HG02759 (cell line): ENCODE measurements around the gene STAMBP.
"Not testable (repeated sequence)": the region's sequence is repeated elsewhere in the genome, so short reads cannot be mapped to it uniquely, and the experiment has no call there.

Source experiments
- ATAC-seq: cut with Tn5 transposase; IDR thresholded peaks from one replicate; pipeline ENCODE4 v1.9.1; 2021; ENCODE audit warnings: mild to moderate bottlenecking, moderate library complexity; ENCODE audit not compliant: unreplicated experiment

The STAMBP gene

DNA sequence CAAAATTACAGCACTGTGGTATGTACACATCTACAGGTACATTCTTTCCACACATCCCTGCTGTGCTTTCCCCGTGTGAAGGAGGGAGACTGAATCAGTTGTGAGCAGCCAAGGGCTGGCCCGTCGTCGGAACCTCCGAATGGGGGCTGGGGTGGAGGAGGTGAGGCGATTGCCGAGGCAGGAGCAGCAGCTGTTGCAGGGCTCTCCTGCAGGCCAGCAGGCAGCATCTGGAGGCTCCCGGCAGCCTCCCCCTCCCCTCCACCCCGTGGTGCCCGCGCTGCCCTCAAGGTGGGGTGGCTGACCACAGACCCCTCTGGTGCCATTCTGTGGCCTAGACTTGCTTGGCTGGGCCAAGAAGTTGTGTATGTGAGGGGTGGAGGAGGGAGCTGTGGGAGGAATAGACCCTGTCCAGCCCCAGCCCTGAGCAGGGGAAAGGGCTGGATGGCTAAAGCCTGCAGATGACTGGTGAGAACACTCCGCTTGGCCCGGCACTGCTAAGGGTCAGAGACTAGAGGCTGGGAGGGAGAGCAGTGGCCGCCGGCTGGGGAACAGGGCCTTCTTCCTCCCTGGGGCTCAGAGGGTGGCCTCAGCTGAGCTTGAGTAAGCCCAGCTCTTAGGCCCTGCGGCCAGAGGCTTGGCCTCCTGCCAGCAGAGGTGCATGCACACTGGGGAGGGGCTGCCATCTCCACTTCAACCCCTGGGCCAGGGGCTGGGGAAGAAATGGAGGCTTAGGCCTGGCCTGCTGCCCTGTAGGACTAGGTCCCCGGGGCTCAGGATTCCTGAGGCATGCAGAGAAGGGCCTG, 7.6 kb downstream of the STAMBP start:
- ATAC-seq, result no peak

DNA sequence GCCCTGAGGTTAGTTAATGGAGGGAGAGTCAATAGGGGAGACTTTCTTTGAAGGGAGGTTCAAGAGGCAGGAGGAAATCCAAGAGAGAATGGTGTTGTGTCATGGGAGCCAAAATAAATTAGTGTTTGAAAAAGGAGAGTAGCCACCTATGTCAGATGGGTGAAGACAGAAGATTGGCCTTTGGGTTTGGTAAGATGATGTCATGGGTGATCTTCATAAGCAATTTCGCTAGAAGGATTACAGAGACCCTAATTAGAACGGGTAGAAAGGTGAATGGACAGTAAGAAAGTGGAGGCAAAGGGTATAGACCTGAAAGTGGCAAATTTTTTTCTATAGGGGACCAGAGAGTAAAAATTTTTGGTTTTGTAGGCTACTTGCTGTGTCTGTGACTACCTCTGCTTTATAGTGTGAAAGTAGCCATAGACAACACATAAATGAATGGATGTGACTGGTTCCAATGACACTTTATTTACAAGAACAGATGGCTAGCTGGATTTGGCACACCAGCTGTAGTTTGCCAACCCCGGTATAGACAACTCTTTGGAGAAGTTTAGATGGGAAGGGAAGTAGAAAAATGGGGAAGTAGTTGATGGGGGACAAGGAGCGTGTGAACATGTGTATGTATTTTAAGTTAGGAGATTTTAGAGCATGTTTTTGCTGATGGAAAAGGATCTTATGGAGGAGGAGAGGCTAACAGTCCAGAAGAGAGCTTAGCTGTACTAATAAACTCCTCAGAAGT, 9.3 kb downstream of the STAMBP start:
- no peak for ATAC-seq

DNA sequence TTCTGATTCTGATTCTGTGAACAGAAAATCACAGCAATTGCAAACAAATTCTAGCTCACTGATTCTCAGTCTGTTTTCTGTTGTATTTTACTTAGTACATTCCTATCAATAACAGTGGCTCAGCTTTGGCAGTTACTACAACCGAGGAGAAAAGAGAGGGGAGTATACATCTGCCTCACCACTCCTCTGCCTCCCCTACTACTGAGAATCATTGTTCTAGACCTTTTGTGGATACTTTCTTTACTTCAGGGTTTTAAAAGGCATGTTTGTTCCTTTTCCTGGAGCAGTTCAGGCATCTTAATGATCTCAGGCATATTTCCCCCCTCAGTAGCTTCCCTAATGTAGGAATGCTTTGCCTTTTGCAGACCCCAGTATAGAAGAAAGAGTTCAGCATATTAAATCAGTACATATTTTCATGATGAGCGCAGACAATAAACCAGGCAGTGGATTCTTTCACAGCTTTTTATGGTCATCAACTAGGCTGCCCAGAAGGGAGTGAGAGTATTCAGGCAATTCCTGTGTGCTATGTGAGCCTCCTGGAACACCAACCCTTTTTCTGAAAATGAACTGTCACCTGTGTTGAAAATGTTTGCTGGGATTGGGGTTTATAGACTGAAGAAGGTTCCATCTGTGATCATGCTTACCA, 10.3 kb downstream of the STAMBP start:
- no peak for ATAC-seq

DNA sequence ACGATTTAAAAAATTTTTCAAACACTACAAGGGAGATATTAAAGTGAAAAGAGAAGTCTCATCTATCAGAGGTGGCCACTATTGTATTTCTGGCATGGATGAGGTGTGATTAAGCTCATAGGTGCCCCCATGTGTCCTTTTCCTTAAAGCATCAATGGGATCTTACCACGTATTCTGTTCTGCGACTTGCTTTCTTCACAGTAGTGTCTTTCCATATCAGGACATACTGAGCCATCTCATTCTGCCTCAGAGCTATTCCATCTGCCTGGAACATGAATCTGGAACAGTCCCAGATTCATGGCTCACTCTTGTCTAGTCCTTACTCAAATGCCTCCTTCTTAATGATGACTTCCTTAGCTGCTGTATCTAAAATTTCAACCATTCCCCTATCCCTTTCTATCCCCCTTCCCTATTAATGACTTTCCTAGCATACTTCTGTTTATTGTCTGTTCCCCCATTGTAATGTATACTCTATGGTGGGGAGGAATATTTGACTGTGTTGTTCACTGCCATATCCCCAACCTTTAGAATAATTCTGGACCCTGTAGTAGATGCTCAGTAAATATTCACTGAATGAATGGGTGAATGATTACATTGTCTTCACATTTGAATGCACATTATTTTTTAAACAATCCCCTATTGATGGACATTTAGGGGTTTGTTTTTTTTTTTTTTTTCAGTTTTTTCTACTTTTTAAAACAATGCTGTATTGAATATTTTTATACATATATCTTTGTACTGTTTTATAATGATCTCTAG, 11.1 kb downstream of the STAMBP start:
- ATAC-seq, result no peak

DNA sequence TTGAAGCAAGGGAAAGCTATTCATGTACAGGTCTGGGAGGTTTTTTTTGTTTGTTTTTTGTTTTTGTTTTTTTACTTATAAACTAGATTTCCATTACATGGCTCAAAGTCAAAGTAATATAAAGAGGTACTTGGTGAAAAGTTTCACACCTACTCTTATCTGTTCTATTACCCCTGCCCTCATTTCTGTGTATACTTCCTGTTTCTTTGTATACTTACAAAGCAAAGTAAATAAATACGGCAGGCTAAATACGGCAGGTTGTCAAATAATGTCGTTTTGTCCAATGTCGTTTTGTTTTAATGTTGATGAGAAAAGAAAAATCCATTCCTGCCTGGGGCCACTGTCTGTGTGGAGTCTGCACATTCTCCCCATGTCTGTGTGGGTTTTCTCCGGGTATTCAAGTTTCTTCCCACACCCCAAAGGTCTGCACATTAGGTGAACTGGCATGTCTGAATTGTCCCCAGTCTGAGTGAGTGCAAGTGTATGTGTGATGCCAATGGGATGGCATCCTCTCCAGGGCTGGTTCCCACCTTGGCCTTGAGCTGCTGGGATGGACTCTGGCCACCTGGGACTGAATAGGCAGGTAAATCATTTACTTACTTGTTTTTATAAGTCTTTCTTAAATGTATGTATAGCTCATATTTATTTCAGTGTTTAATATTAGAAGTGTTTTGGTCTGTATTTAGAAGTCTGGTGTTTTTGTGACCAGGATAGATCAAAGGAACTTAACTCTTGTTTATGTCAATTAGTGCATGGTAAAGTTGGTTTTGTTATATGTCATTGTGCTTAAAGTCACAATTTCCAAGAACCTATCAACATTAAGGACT, 13.4 kb downstream of the STAMBP start:
- no peak for ATAC-seq

DNA sequence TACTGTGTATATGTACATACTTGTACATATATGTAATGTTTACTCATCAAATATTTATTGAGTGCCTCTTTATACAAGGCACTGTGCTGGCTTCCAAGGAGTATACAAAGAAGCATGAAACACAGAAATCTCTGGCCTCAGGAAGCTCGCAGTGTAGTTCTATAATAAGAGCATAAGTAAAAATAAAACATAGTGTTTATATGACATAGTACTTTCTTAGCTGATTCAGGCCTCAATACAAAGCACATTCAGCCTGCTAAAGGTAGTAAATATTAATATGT, 13.9 kb downstream of the STAMBP start:
- ATAC-seq, result no peak

DNA sequence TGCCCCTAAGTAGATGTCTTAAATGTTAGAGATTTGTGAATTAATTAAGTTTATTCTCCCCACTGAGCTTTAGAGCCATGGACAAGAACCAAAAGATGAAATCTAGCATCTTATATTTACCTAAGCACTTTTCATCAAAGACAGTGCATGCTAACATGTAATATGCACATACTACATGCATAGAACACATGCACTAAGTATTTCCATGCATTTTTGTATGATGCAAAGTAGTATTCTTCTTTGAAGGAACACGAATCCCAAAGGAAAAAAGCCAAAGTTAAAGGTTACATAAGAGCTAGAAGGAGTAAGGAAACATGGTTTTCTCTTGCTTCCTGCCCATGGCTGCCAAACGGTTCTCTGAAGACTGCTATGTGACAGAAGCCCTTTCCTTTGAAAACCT, 15.3 kb downstream of the STAMBP start:
- ATAC-seq, result no peak

DNA sequence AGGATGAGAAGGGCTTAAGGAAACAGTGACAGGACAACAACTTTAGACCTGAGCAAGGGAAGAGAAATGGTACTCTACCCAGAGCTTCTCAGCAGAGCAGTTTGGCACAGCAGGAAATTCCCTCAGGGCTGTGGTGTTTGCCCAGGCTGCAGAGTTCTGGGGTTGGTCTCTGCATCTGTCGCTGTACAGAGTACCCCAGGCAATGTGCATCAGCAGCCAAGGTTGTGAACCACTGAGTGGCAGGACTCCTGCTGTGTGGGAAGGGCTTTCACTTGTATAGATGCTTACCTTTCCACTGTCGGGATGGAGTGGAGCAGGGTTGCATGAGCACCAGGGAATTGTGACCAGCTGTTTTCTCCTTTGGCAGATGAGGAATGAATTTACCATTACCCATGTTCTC, 21.2 kb downstream of the STAMBP start:
- no peak for ATAC-seq

DNA sequence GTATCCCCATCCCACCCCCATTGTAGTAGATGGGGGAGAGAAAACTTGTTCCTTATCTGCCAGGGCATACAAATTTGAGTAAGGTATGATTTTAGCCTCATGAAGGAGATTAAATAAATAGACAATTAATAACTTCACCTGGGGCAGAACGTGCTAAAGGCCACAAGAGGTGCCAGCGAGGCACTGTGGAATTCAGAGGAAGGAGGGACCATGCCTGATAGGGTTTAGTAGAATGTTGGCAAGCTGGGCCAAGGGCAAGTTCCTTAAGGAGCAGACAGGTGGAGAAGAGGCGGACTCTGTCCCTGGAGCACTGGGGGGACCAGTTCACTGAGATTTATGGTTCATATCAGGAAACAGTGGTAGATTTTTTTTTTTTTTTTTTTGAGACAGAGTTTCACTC, 22.5 kb downstream of the STAMBP start:
- no peak for ATAC-seq

DNA sequence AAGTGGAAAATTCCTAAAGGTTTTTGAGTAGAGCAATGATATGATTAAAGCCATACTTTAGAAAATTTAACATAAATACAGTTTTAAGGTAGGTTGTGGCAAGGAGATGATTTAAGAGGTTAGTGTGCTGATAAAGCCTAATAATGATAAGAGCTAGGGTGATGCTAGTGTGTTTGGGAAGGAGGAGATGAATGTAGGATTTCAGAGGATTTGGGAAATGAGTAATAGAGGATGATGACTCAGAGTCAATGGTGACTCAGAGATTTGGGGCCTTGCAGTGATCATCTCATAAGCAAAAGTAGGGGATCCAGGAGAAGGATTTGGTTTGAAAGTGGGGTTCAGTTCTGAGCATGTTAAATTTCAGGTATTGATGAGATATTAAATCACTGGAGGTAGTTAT, 23.3 kb downstream of the STAMBP start:
- no peak for ATAC-seq

DNA sequence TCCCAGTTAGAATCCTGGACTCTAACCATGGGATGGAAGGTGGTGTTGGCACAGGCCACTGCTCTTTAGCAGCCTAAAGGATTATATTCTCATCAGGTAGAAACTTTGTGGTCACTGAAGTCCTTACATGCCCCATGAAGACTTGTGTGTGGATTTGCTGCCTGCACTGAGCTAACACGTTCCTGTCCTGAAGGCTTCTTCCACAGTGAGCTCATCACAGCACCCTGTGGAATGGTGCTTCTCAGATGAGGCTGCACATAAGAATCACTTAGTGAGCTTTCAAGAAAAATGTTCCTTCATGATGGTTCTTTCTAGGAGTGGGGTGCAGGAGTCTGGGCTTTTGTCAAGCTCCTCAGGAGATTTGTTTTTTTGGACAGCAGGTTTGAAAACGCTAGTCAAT, 26.8 kb downstream of the STAMBP start:
- ATAC-seq, result no peak

DNA sequence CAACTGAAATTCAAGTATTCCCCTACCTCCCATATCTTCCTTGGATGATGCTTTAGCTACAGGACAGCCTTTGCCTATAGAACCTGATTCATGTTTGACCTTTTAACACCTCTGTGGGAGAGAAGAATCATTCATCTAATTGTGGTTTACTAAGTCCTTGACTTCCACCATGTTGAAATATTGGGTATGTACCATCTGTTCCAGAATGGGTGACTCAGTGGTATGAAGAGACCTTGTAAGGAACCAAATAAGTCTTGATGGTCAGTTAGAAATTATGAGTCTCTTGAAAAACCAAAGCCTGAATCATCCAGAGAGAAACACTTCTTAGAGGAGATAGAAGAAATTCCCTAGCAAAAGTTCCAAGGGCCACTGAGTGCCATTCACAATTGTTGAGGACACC, 27.5 kb downstream of the STAMBP start:
- no peak for ATAC-seq

DNA sequence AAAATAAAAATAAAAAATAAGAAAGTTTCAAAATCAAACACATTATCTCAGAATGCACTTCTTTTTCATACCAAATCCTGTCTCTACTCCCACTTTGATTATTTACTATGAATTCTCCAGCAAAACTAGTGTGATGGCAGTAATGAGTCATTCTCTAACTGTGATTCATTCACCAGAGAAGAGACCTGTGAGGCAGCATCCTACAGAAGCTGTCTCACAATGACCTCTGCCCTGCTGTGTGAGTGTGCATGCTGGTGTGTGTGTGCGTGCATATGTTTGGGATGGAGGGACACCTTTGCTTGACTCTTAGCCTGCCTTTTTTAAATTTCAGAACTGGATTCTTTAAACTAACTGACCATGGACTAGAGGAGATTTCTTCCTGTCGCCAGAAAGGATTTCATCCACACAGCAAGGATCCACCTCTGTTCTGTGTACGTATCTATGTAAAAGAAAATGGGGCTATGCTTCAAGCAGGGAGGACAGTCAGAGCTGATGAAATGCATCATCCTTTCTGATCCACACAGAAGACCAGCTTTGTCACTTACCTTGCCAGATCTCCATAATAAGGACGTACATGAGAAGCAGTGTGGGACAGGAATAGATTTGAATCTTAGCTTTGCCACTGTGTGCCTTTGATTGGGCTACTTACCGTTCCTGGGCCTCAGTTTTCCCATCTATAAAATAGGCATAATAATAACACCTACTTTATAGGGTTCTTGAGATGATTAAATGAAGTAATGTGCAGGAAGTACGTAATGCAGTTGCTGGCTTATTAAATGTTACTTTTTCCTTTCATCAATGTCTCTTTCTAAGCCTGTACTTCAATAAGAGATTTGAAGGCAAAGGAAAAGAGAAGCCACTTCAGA, 31.2 kb downstream of the STAMBP start:
- ATAC-seq, result no peak

DNA sequence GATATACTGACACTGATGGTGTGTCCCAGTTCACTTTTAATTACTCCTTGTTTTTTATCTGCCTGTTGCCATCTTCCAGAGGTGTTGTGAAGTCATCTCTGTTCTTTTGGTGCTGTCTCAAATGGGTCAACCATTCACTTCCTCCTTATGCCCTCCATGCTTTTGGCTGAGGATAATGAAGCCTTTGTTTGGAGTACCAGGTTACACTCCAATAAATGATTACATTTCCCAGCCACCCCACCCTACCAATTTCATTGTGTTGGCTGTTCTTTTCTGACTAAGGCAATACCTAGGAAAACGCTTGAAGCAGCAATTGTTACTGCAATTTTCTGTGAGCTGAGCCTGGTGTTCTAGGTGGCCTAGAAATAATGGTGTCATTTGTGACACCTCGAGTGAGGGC, 34.2 kb downstream of the STAMBP start:
- ATAC-seq, result no peak

DNA sequence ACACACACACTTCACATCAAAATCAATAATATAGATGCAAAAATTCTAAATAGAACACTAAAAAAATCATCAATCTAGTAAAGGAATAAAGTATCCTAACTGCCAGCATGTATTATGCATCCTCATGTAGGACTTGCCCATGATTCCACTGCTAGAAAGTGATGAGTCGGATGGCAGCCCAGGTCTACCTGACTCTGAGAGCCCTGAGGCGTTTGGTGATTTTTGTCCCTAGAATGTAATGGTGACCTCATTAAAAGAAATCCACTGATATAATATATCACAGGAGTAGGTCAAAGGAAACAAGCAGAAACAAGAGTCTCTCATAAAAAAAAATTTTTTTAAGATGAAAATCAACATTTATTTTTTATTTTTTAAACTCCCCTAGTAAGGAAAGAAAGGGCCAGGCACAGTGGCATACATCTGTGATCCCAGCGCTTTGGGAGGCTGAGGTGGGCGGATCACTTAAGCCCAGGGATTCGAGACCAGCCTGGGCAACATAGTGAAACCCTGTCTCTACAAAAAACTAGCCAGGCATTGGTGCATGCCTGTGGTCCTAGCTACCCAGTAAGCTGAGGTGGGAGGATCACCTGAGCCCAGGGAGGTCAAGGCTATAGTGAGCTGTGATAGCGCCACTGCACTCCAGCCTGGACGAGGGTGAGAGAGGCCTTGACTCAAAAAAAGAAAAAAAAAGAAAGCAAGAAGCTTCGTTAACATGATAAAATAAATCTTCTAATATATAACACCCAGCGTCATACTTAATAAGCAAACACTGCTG, 39.6 kb downstream of the STAMBP start:
- ATAC-seq, result no peak

DNA sequence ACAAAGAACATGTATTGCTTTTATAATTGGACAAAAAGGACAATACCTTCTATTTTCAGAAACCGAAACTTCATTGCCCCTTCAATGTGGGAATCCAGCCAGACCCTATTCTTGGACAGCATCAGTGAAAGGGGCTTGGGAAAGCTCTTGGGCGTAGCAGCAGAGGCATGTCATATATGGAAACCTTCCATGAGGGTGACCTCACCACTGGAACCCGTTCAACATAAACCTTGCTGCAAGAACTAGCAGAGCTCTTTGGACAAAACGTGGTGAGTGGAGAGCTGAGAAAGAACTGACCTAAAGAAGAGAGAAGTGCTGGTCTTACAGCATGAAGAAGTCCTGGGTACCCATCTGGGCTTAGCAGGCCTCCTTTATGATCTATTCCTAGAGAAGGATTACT, 41.3 kb downstream of the STAMBP start:
- no peak for ATAC-seq

DNA sequence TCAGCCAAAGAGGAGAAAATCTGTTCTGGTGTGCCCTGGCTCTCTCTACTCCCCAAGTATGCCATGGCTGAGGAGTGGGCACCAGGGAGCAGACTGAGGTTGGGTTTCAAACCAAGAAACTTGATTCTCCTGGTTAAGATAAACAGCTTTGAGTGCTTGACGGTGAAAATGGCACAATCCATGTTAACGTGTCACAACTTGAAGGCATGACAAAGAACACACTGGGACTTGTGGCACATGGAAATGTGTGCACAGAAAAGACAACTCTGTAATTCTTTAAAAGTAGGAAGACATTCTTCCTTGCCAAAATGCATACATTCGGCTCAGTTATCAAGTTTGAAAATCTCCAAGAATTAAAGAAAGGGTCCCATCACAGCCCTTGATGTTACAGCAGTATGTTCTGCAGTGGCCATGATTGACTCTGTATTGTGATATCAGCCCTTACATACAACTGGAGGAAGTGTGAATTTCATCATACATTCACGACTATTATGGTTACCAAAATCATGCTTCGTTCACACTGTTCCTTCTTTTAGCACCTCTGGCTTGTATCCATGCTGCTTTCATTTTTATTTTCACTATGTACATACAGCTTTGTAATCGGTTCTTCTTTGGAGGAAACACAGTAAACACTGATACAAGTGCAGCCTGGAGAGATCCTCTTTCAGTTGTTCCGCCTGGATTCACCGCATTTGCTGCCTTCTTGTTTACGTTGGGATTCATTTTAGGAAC, 48.5 kb downstream of the STAMBP start:
- ATAC-seq, result no peak

DNA sequence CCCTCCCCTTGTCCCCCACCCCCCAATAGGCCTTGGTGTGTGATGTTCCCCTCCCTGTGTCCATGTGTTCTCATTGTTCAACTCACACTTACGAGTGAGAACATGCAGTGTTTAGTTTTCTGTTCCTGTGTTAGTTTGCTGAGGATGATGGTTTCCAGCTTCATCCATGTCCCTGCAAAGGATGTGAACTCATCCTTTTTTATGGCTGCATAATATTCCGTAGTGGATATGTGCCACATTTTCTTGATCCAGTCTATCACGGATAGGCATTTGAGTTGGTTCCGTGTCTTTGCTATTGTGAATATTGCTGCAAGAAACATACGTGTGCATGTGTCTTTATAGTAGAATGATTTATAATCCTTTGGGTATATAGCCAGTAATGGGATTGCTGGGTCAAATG, 49.2 kb downstream of the STAMBP start:
- ATAC-seq, result not testable (repeated sequence)
